WTC11 (cell line): ENCODE results near the gene SH3D21.

Experiments used
- JUN ChIP-seq: sonication (generic); formaldehyde crosslinking; IDR thresholded peaks from 2 replicates; pipeline ENCODE4 v1.8.0; 2023; ENCODE audit warnings: mild to moderate bottlenecking, missing genetic modification reagents
- ZNF121 ChIP-seq: sonication (generic); formaldehyde crosslinking; IDR thresholded peaks from 2 replicates; pipeline ENCODE4 v1.8.0; 2023; ENCODE audit warnings: missing genetic modification reagents
- ZNF232 ChIP-seq: sonication (generic); formaldehyde crosslinking; IDR thresholded peaks from 2 replicates; pipeline ENCODE4 v1.8.0; 2022; ENCODE audit warnings: mild to moderate bottlenecking, missing genetic modification reagents
- ZNF416 ChIP-seq: fragments of 250-450 bp; sonication (Bioruptor Pico); IDR thresholded peaks from 2 replicates; pipeline ENCODE4 v1.9.0; 2021; ENCODE audit warnings: mild to moderate bottlenecking, inconsistent platforms
- TF ChIP-seq, protein P1 (sequence below): fragments of 200-600 bp; IDR thresholded peaks from 2 replicates; pipeline ENCODE4 v1.8.0; 2022; ENCODE audit warnings: antibody characterized with exemption
- TF ChIP-seq, protein P2 (sequence below): sonication (generic); formaldehyde crosslinking; IDR thresholded peaks from 2 replicates; pipeline ENCODE4 v1.8.1; 2023; ENCODE audit warnings: mild to moderate bottlenecking, missing genetic modification reagents, moderate library complexity
- TF ChIP-seq, protein P3 (sequence below): sonication (generic); formaldehyde crosslinking; IDR thresholded peaks from 2 replicates; pipeline ENCODE4 v1.8.1; 2022; ENCODE audit warnings: missing genetic modification reagents, borderline replicate concordance
- TF ChIP-seq, protein P4 (sequence below): sonication (generic); formaldehyde crosslinking; IDR thresholded peaks from 2 replicates; pipeline ENCODE4 v1.8.1; 2022; ENCODE audit warnings: low read depth, missing genetic modification reagents, borderline replicate concordance

DNA sequence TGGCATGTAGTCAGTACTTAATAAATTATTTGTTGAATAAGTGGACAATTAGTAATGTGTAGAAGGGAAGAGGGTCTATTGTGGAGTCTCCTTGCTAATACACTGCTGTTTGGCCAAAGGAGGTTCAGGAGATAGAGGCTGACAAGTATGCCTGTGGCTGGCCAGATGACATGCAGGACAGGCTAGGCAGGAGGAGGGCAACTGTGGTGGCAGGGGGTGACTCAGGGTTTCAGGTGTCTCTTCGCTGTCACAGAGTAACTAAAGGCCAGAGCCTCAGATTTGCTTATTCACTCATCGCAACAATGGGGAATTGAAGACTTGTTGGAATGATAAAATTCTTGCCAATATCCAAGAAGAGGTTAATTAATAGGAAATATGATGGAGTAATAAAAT is 48.8 kb upstream of the SH3D21 start:
- TF ChIP-seq, protein P1, sequence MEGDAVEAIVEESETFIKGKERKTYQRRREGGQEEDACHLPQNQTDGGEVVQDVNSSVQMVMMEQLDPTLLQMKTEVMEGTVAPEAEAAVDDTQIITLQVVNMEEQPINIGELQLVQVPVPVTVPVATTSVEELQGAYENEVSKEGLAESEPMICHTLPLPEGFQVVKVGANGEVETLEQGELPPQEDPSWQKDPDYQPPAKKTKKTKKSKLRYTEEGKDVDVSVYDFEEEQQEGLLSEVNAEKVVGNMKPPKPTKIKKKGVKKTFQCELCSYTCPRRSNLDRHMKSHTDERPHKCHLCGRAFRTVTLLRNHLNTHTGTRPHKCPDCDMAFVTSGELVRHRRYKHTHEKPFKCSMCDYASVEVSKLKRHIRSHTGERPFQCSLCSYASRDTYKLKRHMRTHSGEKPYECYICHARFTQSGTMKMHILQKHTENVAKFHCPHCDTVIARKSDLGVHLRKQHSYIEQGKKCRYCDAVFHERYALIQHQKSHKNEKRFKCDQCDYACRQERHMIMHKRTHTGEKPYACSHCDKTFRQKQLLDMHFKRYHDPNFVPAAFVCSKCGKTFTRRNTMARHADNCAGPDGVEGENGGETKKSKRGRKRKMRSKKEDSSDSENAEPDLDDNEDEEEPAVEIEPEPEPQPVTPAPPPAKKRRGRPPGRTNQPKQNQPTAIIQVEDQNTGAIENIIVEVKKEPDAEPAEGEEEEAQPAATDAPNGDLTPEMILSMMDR: no peak
- no peak for TF ChIP-seq JUN (CRISPR knock-in tag)
- TF ChIP-seq ZNF121: no peak
- TF ChIP-seq, protein P2, sequence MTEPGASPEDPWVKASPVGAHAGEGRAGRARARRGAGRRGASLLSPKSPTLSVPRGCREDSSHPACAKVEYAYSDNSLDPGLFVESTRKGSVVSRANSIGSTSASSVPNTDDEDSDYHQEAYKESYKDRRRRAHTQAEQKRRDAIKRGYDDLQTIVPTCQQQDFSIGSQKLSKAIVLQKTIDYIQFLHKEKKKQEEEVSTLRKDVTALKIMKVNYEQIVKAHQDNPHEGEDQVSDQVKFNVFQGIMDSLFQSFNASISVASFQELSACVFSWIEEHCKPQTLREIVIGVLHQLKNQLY: no peak
- no peak for TF ChIP-seq ZNF416 (CRISPR knock-in tag)
- TF ChIP-seq, protein P3, sequence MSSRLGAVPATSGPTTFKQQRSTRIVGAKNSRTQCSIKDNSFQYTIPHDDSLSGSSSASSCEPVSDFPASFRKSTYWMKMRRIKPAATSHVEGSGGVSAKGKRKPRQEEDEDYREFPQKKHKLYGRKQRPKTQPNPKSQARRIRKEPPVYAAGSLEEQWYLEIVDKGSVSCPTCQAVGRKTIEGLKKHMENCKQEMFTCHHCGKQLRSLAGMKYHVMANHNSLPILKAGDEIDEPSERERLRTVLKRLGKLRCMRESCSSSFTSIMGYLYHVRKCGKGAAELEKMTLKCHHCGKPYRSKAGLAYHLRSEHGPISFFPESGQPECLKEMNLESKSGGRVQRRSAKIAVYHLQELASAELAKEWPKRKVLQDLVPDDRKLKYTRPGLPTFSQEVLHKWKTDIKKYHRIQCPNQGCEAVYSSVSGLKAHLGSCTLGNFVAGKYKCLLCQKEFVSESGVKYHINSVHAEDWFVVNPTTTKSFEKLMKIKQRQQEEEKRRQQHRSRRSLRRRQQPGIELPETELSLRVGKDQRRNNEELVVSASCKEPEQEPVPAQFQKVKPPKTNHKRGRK (CRISPR knock-in tag): no peak
- no peak for TF ChIP-seq ZNF232
- TF ChIP-seq, protein P4, sequence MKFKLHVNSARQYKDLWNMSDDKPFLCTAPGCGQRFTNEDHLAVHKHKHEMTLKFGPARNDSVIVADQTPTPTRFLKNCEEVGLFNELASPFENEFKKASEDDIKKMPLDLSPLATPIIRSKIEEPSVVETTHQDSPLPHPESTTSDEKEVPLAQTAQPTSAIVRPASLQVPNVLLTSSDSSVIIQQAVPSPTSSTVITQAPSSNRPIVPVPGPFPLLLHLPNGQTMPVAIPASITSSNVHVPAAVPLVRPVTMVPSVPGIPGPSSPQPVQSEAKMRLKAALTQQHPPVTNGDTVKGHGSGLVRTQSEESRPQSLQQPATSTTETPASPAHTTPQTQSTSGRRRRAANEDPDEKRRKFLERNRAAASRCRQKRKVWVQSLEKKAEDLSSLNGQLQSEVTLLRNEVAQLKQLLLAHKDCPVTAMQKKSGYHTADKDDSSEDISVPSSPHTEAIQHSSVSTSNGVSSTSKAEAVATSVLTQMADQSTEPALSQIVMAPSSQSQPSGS (CRISPR knock-in tag): no peak
